ENCODE results near the gene SEC23B. TPM values are rescaled to one million over a fixed set of nuclear protein-coding genes. Genes with fewer than 3 reads are reported as not detected.
"Not testable (repeated sequence)": the region's sequence is repeated elsewhere in the genome, so short reads cannot be mapped to it uniquely, and the experiment has no call there.

SEC23B gene
- total RNA-seq, 1 experiment from 2014 or later, result 139 TPM

DNA sequence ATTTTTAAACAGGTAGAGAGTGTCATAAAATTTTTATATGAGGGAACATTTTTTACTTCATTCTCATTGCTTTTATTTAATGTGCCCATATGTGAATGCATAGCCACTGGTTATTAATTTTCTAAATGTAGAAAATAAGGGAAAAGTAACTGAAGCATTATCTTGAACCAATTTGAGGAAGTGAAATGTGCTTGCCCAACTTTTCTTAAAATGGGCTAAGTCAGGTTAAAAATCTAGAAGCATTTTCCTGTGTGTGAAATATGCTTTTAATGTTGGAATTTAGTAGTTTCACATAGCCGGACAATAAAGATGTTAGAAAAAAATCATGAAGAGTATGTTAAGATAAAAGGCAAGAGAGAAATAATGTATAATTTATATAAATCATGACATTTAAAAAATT, 3.8 kb downstream of the SEC23B start:
- Mint-ChIP-seq H3K4me1 (ENCODE audit: insufficient read depth, unreplicated experiment) (peaks cover 14% of the 10 kb centered on the region), H3K27ac (ENCODE audit: low read depth, unreplicated experiment) (no peak overlapping the region), H3K4me3 (ENCODE audit: unreplicated experiment) (no peak overlapping the region), H3K27me3 (ENCODE audit: insufficient read depth, unreplicated experiment) (no peaks in the 10 kb centered on the region), H3K36me3 (ENCODE audit: insufficient read depth, unreplicated experiment) (peaks cover 54% of the 10 kb centered on the region), H3K9me3 (ENCODE audit: unreplicated experiment) (no peaks in the 10 kb centered on the region)
- BruUV-seq (replicated peaks), result no TSS peak
- TF ChIP-seq, protein P1, sequence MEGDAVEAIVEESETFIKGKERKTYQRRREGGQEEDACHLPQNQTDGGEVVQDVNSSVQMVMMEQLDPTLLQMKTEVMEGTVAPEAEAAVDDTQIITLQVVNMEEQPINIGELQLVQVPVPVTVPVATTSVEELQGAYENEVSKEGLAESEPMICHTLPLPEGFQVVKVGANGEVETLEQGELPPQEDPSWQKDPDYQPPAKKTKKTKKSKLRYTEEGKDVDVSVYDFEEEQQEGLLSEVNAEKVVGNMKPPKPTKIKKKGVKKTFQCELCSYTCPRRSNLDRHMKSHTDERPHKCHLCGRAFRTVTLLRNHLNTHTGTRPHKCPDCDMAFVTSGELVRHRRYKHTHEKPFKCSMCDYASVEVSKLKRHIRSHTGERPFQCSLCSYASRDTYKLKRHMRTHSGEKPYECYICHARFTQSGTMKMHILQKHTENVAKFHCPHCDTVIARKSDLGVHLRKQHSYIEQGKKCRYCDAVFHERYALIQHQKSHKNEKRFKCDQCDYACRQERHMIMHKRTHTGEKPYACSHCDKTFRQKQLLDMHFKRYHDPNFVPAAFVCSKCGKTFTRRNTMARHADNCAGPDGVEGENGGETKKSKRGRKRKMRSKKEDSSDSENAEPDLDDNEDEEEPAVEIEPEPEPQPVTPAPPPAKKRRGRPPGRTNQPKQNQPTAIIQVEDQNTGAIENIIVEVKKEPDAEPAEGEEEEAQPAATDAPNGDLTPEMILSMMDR (IDR thresholded peaks at IDR 0.05; ENCODE audit: unreplicated experiment), result no peak
- ChIA-PET POLR2A (no interaction called here), CTCF (interaction anchor here (0.8 kb wide), 1 partner anchor 15 kb away, joined by 3 read pairs; no protein-coding TSS in a partner anchor)
- no peak for DNase-seq (ENCODE audit: unreplicated experiment)
- intact Hi-C loops (cut with micrococcal nuclease), result no loop called here

DNA sequence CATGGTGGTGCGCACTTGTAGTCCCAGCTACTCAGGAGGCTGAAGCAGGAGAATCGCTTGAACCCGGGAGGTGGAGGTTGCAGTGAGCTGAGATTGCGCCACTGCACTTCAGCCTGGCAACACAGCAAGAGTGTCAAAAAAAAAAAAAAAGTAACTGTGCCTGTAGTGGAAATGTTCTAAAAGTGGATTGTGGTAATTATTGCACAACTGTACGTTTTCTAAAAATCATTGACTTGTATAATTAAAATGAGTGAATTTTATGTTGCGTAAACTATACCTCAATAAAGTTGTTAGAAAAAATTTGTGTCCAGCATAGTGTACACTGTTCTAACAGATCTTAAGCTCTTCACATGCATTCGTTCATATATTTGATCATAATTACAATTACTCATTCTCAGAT, 5.5 kb downstream of the SEC23B start:
- intact Hi-C loops (cut with micrococcal nuclease), result no loop called here
- no peak overlapping the region for H3K4me3 Mint-ChIP-seq (ENCODE audit: unreplicated experiment)
- ChIA-PET CTCF (interaction anchor here (0.6 to 1.0 kb wide), 3 partner anchors 28 to 693 kb away, joined by 3 read pairs; no protein-coding TSS in a partner anchor), POLR2A (no interaction called here)
- DNase-seq (ENCODE audit: unreplicated experiment), result no peak
- BruUV-seq (replicated peaks), result no TSS peak
- H3K4me1 Mint-ChIP-seq (ENCODE audit: insufficient read depth, unreplicated experiment), result peaks cover 14% of the 10 kb centered on the region
- no peaks in the 10 kb centered on the region for H3K9me3 Mint-ChIP-seq (ENCODE audit: unreplicated experiment)
- H3K36me3 Mint-ChIP-seq (ENCODE audit: insufficient read depth, unreplicated experiment), result peaks cover 48% of the 10 kb centered on the region
- TF ChIP-seq, protein P1 (IDR thresholded peaks at IDR 0.05; ENCODE audit: unreplicated experiment), result no peak
- no peak overlapping the region for H3K27ac Mint-ChIP-seq (ENCODE audit: low read depth, unreplicated experiment)
- H3K27me3 Mint-ChIP-seq (ENCODE audit: insufficient read depth, unreplicated experiment), result no peaks in the 10 kb centered on the region

DNA sequence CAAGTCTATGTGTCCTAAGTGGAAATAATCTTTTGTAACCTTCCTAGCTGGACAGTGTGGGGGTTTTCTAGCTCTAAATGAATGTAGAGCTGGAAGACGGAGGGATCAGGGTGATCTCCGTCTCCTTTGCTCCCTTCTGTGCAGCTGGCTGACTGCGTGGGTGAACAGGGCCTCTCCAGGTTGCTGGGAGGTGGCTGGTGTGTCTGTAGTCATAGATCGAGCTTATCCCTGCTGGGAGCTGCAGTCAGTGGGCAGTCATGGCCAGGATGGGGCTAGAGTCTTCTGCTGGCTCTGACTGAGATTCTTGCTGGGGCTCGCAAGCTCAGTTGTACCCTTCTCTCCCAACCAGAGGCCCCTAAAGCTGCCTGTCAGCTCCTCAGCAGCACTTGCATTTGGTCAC, 6.4 kb downstream of the SEC23B start:
- no peak for DNase-seq (ENCODE audit: unreplicated experiment)
- TF ChIP-seq, protein P1 (IDR thresholded peaks at IDR 0.05; ENCODE audit: unreplicated experiment), result no peak
- BruUV-seq (replicated peaks), result no TSS peak
- intact Hi-C loops (cut with micrococcal nuclease), result no loop called here
- H3K4me1 Mint-ChIP-seq (ENCODE audit: insufficient read depth, unreplicated experiment), result peaks cover 14% of the 10 kb centered on the region
- CTCF ChIA-PET, result interaction anchor here (0.7 to 1.3 kb wide), 6 partner anchors 10 to 841 kb away, joined by 3 to 6 read pairs (median 4); no protein-coding TSS in a partner anchor
- H3K27me3 Mint-ChIP-seq (ENCODE audit: insufficient read depth, unreplicated experiment), result no peaks in the 10 kb centered on the region
- H3K4me3 Mint-ChIP-seq (ENCODE audit: unreplicated experiment), result no peak overlapping the region
- no peak overlapping the region for H3K27ac Mint-ChIP-seq (ENCODE audit: low read depth, unreplicated experiment)
- no peaks in the 10 kb centered on the region for H3K9me3 Mint-ChIP-seq (ENCODE audit: unreplicated experiment)
- POLR2A ChIA-PET, result interaction anchor here (0.9 to 1.6 kb wide), 5 partner anchors 11 to 226 kb away, joined by 3 to 4 read pairs (median 3); partner anchors contain the start of genes RBBP9 and ZNF133
- H3K36me3 Mint-ChIP-seq (ENCODE audit: insufficient read depth, unreplicated experiment), result peaks cover 46% of the 10 kb centered on the region

DNA sequence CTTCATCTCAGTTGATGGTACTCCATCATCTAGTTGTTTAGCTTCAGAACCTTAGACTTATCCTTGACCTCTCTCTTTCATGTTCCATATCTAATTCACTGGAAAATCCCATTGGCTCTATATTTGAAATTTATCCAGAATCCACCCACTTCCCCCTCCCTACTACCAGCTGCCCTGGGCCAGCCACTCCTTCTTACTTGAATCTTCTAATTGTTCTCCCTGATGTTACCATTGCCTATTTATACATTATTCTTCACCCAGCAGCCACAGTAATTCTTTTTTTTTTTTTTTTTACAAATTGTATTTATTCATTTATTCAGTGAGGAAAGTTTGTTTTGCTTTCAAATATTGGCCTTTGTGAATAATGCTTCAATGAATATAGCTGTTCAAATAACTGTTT, 8.2 kb downstream of the SEC23B start:
- H3K27ac Mint-ChIP-seq (ENCODE audit: low read depth, unreplicated experiment), result no peak overlapping the region
- intact Hi-C loops (cut with micrococcal nuclease), result no loop called here
- peaks cover 28% of the 10 kb centered on the region for H3K36me3 Mint-ChIP-seq (ENCODE audit: insufficient read depth, unreplicated experiment)
- no TSS peak for BruUV-seq (replicated peaks)
- H3K4me3 Mint-ChIP-seq (ENCODE audit: unreplicated experiment), result no peak overlapping the region
- ChIA-PET POLR2A (interaction anchor here (0.6 to 1.5 kb wide), 4 partner anchors 9 to 380 kb away, joined by 3 to 10 read pairs (median 5); partner anchors contain the start of genes SEC23B and SMIM26), CTCF (interaction anchor here (0.7 to 1.3 kb wide), 5 partner anchors 8 to 400 kb away, joined by 3 to 5 read pairs (median 3); no protein-coding TSS in a partner anchor)
- H3K4me1 Mint-ChIP-seq (ENCODE audit: insufficient read depth, unreplicated experiment), result peaks cover 3% of the 10 kb centered on the region
- DNase-seq (ENCODE audit: unreplicated experiment), result no peak
- H3K9me3 Mint-ChIP-seq (ENCODE audit: unreplicated experiment), result no peaks in the 10 kb centered on the region
- H3K27me3 Mint-ChIP-seq (ENCODE audit: insufficient read depth, unreplicated experiment), result no peaks in the 10 kb centered on the region
- TF ChIP-seq, protein P1 (IDR thresholded peaks at IDR 0.05; ENCODE audit: unreplicated experiment), result no peak

- peaks cover 33% of the 10 kb centered on the region for H3K36me3 Mint-ChIP-seq (ENCODE audit: insufficient read depth, unreplicated experiment)
- intact Hi-C loops (cut with micrococcal nuclease); BruUV-seq (replicated peaks); H3K27ac Mint-ChIP-seq (ENCODE audit: low read depth, unreplicated experiment); POLR2A ChIA-PET; H3K27me3 Mint-ChIP-seq (ENCODE audit: insufficient read depth, unreplicated experiment); H3K4me3 Mint-ChIP-seq (ENCODE audit: unreplicated experiment); DNase-seq (ENCODE audit: unreplicated experiment); H3K9me3 Mint-ChIP-seq (ENCODE audit: unreplicated experiment): not testable (repeated sequence)
- CTCF ChIA-PET, result interaction anchor here (0.6 kb wide), 1 partner anchor 25 kb away, joined by 4 read pairs; no protein-coding TSS in a partner anchor
- peaks cover 14% of the 10 kb centered on the region for H3K4me1 Mint-ChIP-seq (ENCODE audit: insufficient read depth, unreplicated experiment)
These were observed 14.3 kb downstream of the SEC23B start for GRCh38 chr20:18522066-18522465.

Data from MCF 10A (cell line).